ENCODE results near the gene DCX.

- TF ChIP-seq, protein P1, sequence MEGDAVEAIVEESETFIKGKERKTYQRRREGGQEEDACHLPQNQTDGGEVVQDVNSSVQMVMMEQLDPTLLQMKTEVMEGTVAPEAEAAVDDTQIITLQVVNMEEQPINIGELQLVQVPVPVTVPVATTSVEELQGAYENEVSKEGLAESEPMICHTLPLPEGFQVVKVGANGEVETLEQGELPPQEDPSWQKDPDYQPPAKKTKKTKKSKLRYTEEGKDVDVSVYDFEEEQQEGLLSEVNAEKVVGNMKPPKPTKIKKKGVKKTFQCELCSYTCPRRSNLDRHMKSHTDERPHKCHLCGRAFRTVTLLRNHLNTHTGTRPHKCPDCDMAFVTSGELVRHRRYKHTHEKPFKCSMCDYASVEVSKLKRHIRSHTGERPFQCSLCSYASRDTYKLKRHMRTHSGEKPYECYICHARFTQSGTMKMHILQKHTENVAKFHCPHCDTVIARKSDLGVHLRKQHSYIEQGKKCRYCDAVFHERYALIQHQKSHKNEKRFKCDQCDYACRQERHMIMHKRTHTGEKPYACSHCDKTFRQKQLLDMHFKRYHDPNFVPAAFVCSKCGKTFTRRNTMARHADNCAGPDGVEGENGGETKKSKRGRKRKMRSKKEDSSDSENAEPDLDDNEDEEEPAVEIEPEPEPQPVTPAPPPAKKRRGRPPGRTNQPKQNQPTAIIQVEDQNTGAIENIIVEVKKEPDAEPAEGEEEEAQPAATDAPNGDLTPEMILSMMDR (IDR thresholded peaks at IDR 0.05; ENCODE audit: borderline replicate concordance, extremely low read depth, low read length, poor library complexity, severe bottlenecking), result no peak
- TF ChIP-seq EZH2 (IDR thresholded peaks at IDR 0.05; ENCODE audit: borderline replicate concordance, low read depth, low read length, severe bottlenecking), result no peak
These were observed 102.9 kb downstream of the DCX start for GRCh38 chrX:111309083-111309482.
